GM18861 (cell line): ENCODE measurements around the gene TNRC18.
A peak's percentile ranks its signal among the peaks of the same experiment; 100 is the strongest.

Experiments
- ATAC-seq: cut with Tn5 transposase; IDR thresholded peaks from one replicate; pipeline ENCODE4 v1.9.1; 2021; ENCODE audit not compliant: unreplicated experiment

Gene TNRC18

DNA sequence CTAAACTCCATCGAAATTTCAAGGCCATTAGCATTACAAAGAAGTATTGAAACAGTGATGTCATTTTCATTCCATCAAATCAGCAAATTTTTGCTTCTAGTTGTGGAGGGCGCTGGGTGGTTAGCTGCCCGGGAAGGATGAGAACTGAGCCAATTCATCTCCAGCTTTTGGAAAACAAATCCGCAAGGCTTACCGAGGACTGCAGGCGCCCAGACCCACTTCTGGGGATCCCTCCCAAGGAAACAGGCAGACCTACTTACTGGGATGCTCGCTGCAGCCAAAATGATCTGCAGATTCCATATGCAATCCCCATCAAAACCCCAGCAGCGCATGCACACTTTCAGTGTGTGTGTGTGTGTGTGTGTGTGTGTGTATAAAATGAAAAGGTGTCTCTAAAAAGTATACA lies 19.2 kb downstream of the TNRC18 start:
- no peak for ATAC-seq

GRCh38 chr7:5403442-5403841 lies 20.2 kb downstream of the TNRC18 start:
- no peak for ATAC-seq

DNA sequence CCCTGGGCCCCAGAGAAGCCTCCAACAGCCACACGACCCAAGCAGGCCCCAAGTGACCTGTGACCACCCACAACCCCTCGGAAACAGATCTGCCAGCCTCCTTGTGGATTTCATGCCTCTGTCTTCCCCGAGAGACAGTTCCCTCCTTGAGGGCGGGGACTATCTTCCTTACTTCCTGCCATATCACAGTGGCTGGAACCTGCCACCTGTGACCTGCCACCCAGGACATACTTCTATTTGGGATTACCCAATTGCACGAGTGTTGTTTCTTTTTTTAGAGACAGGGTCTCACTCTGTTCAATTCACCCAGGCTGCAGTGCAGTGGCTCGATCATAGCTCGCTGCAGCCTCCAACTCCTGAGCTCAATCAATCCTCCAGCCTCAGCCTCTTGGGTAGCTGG lies 25.9 kb downstream of the TNRC18 start:
- no peak for ATAC-seq

GRCh38 chr7:5396999-5397663 lies 26.5 kb downstream of the TNRC18 start:
- ATAC-seq = peak; percentile 87

DNA sequence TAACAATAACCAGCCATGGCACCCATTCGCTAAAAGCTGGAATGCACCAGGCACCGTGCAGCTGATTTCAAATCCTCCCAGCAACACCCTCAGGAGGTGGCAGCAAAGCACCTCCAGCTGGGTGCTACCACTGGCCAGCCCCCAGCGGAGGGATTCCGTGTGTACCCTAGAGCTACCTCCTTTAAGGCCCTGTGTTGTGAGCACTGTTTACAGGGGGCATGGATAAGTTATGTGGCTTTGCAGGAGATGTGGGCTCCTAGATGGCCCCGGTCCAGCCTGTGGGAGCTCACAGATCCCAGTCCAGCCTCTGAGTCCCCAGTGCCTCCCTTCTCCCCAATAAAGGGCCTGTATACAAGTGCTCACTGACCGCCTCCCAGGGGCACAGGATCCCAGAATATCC lies 27.1 kb downstream of the TNRC18 start:
- peak; percentile 38 for ATAC-seq

DNA sequence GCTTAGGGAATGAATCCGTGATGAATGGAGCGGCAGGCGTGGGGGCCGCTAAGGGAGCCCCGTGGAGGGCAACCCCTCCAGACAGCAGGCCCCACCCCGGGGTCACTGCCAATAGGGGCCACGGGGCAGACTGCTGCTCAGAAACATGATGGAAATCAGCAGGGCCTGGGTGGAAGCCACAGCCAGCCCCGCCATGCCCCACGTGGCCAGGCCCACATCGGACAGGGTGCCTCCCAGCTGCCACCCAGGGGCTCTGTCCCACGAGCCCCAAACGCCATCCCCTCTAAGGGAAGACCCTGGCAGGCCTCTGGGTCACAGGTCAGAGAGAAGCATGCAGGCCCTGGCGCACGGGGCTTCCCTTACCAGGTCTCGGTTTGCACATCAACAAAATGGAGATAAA lies 28.4 kb downstream of the TNRC18 start:
- ATAC-seq = no peak

GRCh38 chr7:5394264-5395105 lies 29.1 kb downstream of the TNRC18 start:
- ATAC-seq = no peak

- no peak for ATAC-seq
These were observed 29.9 kb downstream of the TNRC18 start for GRCh38 chr7:5393748-5394147.

DNA sequence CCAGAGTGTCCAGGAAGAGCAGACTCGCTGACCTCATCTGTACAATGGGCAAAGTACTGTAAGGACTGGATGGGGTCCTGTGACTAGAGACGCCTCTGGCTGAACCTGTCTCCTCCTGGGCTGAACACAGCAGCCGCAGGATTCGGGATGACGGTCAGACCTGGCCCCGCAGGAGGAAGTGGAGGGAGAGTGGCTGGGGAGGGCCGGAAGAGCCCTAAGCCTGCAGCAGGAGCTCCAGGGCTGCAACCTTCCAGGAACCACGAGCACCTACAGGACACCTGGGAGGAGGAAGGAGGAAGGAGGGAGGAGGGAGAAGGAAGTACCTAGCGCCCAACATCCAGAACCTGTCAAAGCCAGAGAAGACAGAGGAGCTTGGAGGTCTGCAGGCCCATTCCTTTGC lies 30.3 kb downstream of the TNRC18 start:
- ATAC-seq = no peak

GRCh38 chr7:5390918-5391317 lies 32.7 kb downstream of the TNRC18 start:
- ATAC-seq = no peak

DNA sequence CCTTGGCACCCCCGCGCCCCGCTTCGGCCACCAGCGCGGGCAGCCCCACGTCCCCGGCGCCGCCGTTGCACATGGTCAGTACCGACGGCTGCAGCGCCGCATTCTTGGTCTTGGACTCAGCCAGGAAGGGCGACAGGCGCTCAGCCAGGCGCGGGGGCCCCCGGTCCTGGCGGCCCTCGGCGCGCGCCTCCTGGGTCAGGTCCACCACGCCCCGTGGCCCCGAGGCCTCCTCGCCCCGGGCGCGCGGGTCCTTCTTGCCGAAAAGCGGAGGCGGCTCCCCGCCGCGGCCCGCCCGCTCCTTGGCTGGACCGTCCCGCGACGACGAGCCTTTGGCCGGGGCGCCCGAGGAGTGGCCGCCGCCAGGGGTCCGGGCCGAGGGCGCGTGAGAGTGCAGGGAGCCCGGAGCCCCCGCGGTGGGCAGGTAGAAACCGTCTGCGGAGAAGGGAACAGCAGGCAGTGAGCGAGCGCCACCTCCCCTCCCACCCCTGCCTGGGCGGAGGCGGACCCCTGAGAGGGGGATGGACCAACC lies 34.7 kb downstream of the TNRC18 start:
- no peak for ATAC-seq

DNA sequence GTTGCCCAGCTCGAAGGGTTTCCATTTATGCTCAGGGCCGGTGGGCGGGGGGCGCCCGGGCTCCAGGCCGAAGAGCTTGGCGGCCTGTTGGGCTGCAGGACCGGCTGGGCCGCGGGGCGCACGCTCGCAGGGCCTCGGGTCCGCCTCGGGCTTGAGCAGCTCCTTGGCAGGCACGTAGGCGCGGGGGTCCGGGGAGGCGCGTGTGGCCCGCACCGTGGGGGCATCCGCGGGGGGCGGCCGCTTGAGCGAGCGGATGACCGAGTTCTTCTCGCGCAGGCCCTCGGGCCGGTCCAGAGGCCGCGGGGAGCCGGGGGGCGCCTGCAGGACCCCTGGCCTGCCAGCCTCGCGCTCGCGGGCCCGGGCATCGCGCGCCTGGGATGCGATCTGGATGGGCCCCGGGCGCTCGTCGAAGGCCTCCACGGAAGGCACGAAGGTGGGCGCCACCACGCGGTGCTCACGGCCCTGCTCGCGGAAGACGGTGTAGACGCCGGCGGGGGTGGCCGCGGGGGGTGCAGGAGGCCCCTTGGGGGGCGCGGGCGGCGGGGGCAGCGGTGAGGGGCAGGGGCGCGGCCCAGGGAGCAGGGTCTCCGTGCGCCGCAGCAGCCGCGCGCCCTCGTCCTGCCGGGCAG lies 35.2 kb downstream of the TNRC18 start:
- ATAC-seq = no peak

GRCh38 chr7:5387711-5388245 lies 35.9 kb downstream of the TNRC18 start:
- ATAC-seq = no peak

- ATAC-seq = no peak
These were observed 39.0 kb downstream of the TNRC18 start for GRCh38 chr7:5384618-5385017.

- no peak for ATAC-seq
These were observed 40.1 kb downstream of the TNRC18 start for GRCh38 chr7:5383314-5384098.

DNA sequence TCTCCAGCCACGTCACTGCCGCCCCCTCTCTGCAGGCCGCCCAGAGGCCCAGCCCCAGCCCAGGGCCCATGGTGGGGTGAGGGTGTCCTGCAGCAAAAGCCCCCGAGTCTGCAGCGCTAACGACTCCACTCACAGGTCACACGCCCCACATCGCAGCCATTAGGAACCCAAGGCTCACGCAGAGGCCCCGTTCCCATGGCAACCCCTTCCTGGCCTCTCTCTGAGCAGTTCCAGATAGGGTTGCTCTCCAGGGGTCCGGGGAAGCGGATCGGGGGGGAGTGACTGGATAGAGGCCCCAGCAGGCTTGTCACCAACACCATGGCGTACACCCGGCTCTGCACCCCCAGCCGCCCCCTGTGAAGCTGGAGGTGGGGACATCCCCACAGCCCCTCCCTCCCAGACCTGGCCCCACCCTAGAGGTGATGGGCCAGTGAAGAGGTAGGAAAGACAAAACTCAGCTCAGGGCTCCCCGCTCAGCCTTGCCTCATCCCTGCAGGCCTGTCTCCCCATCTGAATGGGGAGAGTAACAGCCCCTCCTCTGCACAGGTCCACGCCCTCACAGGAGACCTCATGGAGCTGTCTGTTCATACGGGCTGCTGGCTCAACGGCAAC lies 41.2 kb downstream of the TNRC18 start:
- ATAC-seq = no peak

DNA sequence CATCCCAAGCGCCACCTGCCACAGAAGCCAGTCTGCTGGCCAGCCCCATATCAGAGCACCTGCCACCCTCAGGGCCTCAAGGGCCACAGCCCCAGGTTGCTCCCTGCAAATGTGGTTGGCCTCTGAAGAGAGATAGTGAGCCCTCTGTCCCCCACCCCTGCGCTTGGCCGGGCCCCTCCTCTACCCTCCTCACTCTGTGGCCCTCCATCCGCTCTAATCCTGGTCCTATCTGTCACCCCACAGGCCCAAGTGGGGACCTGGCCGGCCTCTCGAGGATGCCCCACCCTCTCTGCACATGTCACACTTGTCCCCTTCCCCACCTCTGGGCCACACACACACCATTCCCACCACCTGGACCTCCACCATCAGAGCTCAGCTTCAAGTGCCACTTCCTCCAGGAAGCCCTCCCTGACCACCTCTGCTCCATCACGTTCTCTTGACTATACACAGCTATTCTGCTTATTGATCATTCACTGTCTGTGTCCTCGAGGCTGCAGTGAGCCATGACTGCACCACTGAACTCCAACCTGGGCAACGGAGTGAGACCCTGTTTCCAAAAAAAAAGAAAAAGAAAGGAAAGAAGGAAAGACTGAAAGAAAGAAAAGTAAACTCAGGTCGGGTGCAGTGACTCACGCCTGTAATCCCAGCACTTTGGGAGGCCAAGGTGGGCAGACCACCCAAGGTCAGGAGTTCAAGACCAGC lies 42.4 kb downstream of the TNRC18 start:
- no peak for ATAC-seq

DNA sequence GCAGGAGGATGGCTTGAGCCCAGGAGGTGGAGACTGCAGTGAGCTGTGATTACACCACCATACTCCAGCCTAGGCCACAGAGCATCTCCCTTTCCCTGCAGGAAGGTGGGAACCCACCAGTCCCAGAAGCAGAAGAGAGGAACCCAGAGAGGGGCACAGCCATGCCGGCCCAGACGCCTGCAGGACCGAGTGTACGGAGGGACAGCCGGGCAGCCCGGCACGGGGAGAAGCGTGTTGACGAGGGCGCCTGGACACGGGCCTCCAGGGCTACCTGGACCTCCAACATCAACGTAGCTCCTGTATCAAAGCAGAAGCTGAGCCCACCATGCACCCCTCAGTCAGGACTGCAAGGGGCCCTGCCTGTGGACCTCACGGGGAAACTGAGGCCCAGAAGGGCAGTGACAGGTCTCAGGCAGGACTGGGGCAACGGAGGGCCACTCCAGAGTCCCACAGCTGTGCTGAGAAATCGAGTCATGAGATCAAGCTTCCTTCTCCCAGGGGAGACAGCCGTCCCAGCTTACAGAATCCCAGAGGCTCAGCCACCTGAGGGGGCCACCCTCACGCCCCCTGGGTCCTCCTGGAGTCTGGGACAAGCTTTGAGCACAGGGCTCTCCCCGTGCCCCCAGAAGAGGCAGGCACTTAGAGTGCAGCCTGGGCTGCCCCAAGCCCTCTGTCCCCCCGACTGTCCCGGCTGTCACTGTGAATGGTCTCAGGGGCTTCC lies 43.1 kb downstream of the TNRC18 start:
- no peak for ATAC-seq

GRCh38 chr7:5379546-5379945 lies 44.1 kb downstream of the TNRC18 start:
- ATAC-seq = no peak
